Muscle layer of colon (tissue), 2 donors: ENCODE results near the gene ZNF750.
A peak's percentile ranks its signal among the peaks of the same experiment; 100 is the strongest.

ENCODE experiments used
- H3K27ac ChIP-seq: one replicate; pipeline ENCODE4 v1.7.0; 2013; ENCODE audit warnings: low read depth, mild to moderate bottlenecking, low read length, moderate library complexity
- H3K27me3 ChIP-seq, 2 donors: one replicate each; pipeline ENCODE4 v1.7.0; 2013; ENCODE audit warnings: low read length in 2 of 2, mild to moderate bottlenecking in 2 of 2; ENCODE audit not compliant: insufficient read depth in 2 of 2, control insufficient read depth in 1 of 2
- H3K36me3 ChIP-seq: one replicate; pipeline ENCODE4 v1.7.0; 2013; ENCODE audit warnings: mild to moderate bottlenecking, low read length; ENCODE audit not compliant: insufficient read depth
- H3K4me1 ChIP-seq: one replicate; pipeline ENCODE4 v1.7.0; 2013; ENCODE audit warnings: mild to moderate bottlenecking, low read length; ENCODE audit not compliant: insufficient read depth
- H3K4me3 ChIP-seq, 2 donors: one replicate each; pipeline ENCODE4 v1.7.0; 2013; ENCODE audit warnings: low read length in 2 of 2, low read depth in 1 of 2, mild to moderate bottlenecking in 1 of 2, moderate library complexity in 1 of 2
- H3K9ac ChIP-seq: one replicate; pipeline ENCODE4 v1.7.0; 2013; ENCODE audit warnings: low read length
- H3K9me3 ChIP-seq: one replicate; pipeline ENCODE4 v1.7.0; 2013; ENCODE audit warnings: mild to moderate bottlenecking, low read length
- donor health status: abdominal sarcoma.
- donor health status: Adenocarcinoma of cecum.

The ZNF750 gene

GRCh38 chr17:82812601-82813000 is 27.2 kb downstream of the ZNF750 start:
- no peak overlapping the region for H3K27ac ChIP-seq
- no peaks in the 10 kb centered on the region for H3K4me1 ChIP-seq
- H3K4me3 ChIP-seq = no peak overlapping the region
- no peaks in the 10 kb centered on the region for H3K9me3 ChIP-seq
- no peak overlapping the region for H3K9ac ChIP-seq
- peaks cover 35% of the 10 kb centered on the region for H3K36me3 ChIP-seq
- H3K27me3 ChIP-seq = no peaks in the 10 kb centered on the region

GRCh38 chr17:82812058-82812457 is 27.8 kb downstream of the ZNF750 start:
- Histone ChIP-seq H3K27ac (no peak overlapping the region), H3K9ac (no peak overlapping the region), H3K27me3 (no peaks in the 10 kb centered on the region), H3K9me3 (no peaks in the 10 kb centered on the region), H3K36me3 (peaks cover 35% of the 10 kb centered on the region), H3K4me1 (no peaks in the 10 kb centered on the region), H3K4me3 (no peak overlapping the region)

GRCh38 chr17:82810644-82811430 is 29.0 kb downstream of the ZNF750 start:
- Histone ChIP-seq H3K36me3 (peaks cover 33% of the 10 kb centered on the region), H3K4me1 (no peaks in the 10 kb centered on the region), H3K4me3 (no peak overlapping the region), H3K9me3 (no peaks in the 10 kb centered on the region), H3K27me3 (no peaks in the 10 kb centered on the region), H3K9ac (no peak overlapping the region), H3K27ac (no peak overlapping the region)

- Histone ChIP-seq H3K9me3 (no peaks in the 10 kb centered on the region), H3K27ac (no peak overlapping the region), H3K36me3 (peaks cover 26% of the 10 kb centered on the region)
Observed at GRCh38 chr17:82808921-82809905, 30.6 kb downstream of the ZNF750 start.

GRCh38 chr17:82808006-82808405 is 31.8 kb downstream of the ZNF750 start:
- H3K4me1 ChIP-seq = peaks cover 3% of the 10 kb centered on the region
- no peaks in the 10 kb centered on the region for H3K27me3 ChIP-seq
- peaks cover 26% of the 10 kb centered on the region for H3K36me3 ChIP-seq
- H3K9ac ChIP-seq = no peak overlapping the region
- H3K4me3 ChIP-seq = no peak overlapping the region
- no peak overlapping the region for H3K27ac ChIP-seq
- H3K9me3 ChIP-seq = no peaks in the 10 kb centered on the region

More at GRCh38 chr17:82808921-82809905, 30.6 kb downstream of the ZNF750 start:
- H3K9ac ChIP-seq = no peak overlapping the region
- H3K4me1 ChIP-seq = peaks cover 3% of the 10 kb centered on the region
- no peaks in the 10 kb centered on the region for H3K27me3 ChIP-seq
- no peak overlapping the region for H3K4me3 ChIP-seq

GRCh38 chr17:82807562-82807961 is 32.3 kb downstream of the ZNF750 start:
- H3K27ac ChIP-seq = no peak overlapping the region
- H3K9ac ChIP-seq = no peak overlapping the region
- peaks cover 26% of the 10 kb centered on the region for H3K36me3 ChIP-seq
- peaks cover 3% of the 10 kb centered on the region for H3K4me1 ChIP-seq
- H3K27me3 ChIP-seq = no peaks in the 10 kb centered on the region
- H3K4me3 ChIP-seq = no peak overlapping the region
- no peaks in the 10 kb centered on the region for H3K9me3 ChIP-seq

- Histone ChIP-seq H3K27me3 (no peaks in the 10 kb centered on the region), H3K4me1 (peaks cover 3% of the 10 kb centered on the region), H3K36me3 (peaks cover 26% of the 10 kb centered on the region), H3K27ac (no peak overlapping the region), H3K9me3 (no peaks in the 10 kb centered on the region), H3K4me3 (no peak overlapping the region), H3K9ac (no peak overlapping the region)
Observed at GRCh38 chr17:82807101-82807500, 32.7 kb downstream of the ZNF750 start.

GRCh38 chr17:82806645-82807044 is 33.2 kb downstream of the ZNF750 start:
- Histone ChIP-seq H3K27ac (no peak overlapping the region), H3K27me3 (no peaks in the 10 kb centered on the region)

GRCh38 chr17:82805823-82806222 is 34.0 kb downstream of the ZNF750 start:
- H3K9me3 ChIP-seq = no peaks in the 10 kb centered on the region
- no peak overlapping the region for H3K27ac ChIP-seq
- no peak overlapping the region for H3K4me3 ChIP-seq
- H3K9ac ChIP-seq = no peak overlapping the region
- H3K4me1 ChIP-seq = peaks cover 3% of the 10 kb centered on the region
- H3K27me3 ChIP-seq = no peaks in the 10 kb centered on the region
- peaks cover 17% of the 10 kb centered on the region for H3K36me3 ChIP-seq

More at GRCh38 chr17:82806645-82807044, 33.2 kb downstream of the ZNF750 start:
- Histone ChIP-seq H3K36me3 (peaks cover 25% of the 10 kb centered on the region), H3K9me3 (no peaks in the 10 kb centered on the region), H3K9ac (no peak overlapping the region), H3K4me3 (no peak overlapping the region), H3K4me1 (peaks cover 3% of the 10 kb centered on the region)

- Histone ChIP-seq H3K27ac (no peak overlapping the region), H3K27me3 (no peaks in the 10 kb centered on the region), H3K36me3 (peaks cover 14% of the 10 kb centered on the region), H3K4me3 (no peak overlapping the region), H3K9ac (no peak overlapping the region), H3K4me1 (peaks cover 3% of the 10 kb centered on the region), H3K9me3 (no peaks in the 10 kb centered on the region)
Observed at GRCh38 chr17:82805254-82805653, 34.6 kb downstream of the ZNF750 start.

- Histone ChIP-seq H3K4me1 (peaks cover 3% of the 10 kb centered on the region), H3K27ac (peak overlapping the region; percentile 58)
Observed at GRCh38 chr17:82804442-82805191, 35.2 kb downstream of the ZNF750 start.

More at GRCh38 chr17:82804442-82805191, 35.2 kb downstream of the ZNF750 start:
- Histone ChIP-seq H3K9ac (no peak overlapping the region), H3K36me3 (peaks cover 11% of the 10 kb centered on the region), H3K4me3 (no peak overlapping the region), H3K27me3 (no peaks in the 10 kb centered on the region), H3K9me3 (no peaks in the 10 kb centered on the region)
